Measurements from ENCODE around the gene RUNDC3A. TPM values are rescaled to one million over a fixed set of nuclear protein-coding genes. Genes with fewer than 3 reads are reported as not detected.
A peak's percentile ranks its signal among the peaks of the same experiment; 100 is the strongest.

Gene RUNDC3A
- total RNA-seq, 2 experiments from 2014 or later = not detected

DNA sequence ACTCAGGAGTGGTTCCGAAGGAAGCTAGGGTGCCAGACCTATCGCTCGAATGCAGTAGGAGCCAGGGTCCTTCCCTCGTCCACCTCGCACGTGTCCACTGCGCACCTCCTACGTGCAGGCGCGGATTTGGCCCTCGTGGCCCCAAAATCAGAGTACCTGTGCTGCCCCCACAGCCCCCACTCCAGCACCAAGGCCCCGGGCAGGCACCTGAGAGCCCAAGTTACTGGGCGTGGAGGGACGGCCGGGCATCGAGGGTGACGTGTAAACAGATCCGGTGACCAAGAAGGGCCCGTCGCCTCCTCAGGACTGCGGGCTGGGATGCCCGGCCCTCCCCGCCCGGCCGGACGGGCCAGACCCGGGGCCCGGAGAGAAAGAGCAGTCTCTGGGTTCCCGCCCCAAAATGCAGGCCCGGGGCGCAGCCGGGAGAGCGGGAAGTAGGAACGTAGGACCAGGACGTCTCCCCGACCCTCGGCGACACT, 15.7 kb downstream of the RUNDC3A start:
- peaks cover 44% of the 10 kb centered on the region for H3K4me1 ChIP-seq (ENCODE audit: insufficient read depth, low read length)
- H3K27me3 ChIP-seq (ENCODE audit: control insufficient read depth in 1 of 2, insufficient read depth in 2 of 2, low read length in 2 of 2) = no peaks in the 10 kb centered on the region
- intact Hi-C loops (cut with DNase I, micrococcal nuclease) = loop anchor here (1.0 to 10.0 kb wide), 5 partner anchors 15 to 199 kb away; partner anchors contain the start of genes HDAC5 (in 1 of the 2), HROB (in 1 of the 2) and RUNDC3A (in 1 of the 2)
- H3K36me3 ChIP-seq (ENCODE audit: insufficient read depth, low read length) = peaks cover 31% of the 10 kb centered on the region
- H3K4me3 ChIP-seq (ENCODE audit: low read length) = peak overlapping the region; percentile 85
- ChIA-PET POLR2A (interaction anchor here (0.9 to 4.4 kb wide), 10 partner anchors 21 to 138 kb away, joined by 3 to 157 read pairs (median 6); partner anchors contain the start of genes ATXN7L3, GRN, TMUB2 and UBTF), CTCF (interaction anchor here (1.6 to 2.1 kb wide), 2 partner anchors 106 to 114 kb away, joined by 4 to 10 read pairs; no protein-coding TSS in a partner anchor)
- DNase-seq (no peak), ATAC-seq (ENCODE audit: poor library complexity) (no peak)
- Mint-ChIP-seq H3K36me3 (ENCODE audit: low read depth) (peaks cover 32% of the 10 kb centered on the region), H3K4me1 (ENCODE audit: low read depth) (peaks cover 27% of the 10 kb centered on the region), H3K4me3 (peak overlapping the region; percentile 85), H3K27ac (peak overlapping the region; percentile 33), H3K9me3 (no peaks in the 10 kb centered on the region), H3K27me3 (no peaks in the 10 kb centered on the region)
- TF ChIP-seq, protein P1, sequence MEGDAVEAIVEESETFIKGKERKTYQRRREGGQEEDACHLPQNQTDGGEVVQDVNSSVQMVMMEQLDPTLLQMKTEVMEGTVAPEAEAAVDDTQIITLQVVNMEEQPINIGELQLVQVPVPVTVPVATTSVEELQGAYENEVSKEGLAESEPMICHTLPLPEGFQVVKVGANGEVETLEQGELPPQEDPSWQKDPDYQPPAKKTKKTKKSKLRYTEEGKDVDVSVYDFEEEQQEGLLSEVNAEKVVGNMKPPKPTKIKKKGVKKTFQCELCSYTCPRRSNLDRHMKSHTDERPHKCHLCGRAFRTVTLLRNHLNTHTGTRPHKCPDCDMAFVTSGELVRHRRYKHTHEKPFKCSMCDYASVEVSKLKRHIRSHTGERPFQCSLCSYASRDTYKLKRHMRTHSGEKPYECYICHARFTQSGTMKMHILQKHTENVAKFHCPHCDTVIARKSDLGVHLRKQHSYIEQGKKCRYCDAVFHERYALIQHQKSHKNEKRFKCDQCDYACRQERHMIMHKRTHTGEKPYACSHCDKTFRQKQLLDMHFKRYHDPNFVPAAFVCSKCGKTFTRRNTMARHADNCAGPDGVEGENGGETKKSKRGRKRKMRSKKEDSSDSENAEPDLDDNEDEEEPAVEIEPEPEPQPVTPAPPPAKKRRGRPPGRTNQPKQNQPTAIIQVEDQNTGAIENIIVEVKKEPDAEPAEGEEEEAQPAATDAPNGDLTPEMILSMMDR (IDR thresholded peaks at IDR 0.05) = no peak
- H3K9me3 ChIP-seq (ENCODE audit: control insufficient read depth in 1 of 2, insufficient read depth in 1 of 2, low read length in 2 of 2) = no peaks in the 10 kb centered on the region
- no peak overlapping the region for H3K27ac ChIP-seq (ENCODE audit: low read depth in 1 of 2, low read length in 2 of 2)

DNA sequence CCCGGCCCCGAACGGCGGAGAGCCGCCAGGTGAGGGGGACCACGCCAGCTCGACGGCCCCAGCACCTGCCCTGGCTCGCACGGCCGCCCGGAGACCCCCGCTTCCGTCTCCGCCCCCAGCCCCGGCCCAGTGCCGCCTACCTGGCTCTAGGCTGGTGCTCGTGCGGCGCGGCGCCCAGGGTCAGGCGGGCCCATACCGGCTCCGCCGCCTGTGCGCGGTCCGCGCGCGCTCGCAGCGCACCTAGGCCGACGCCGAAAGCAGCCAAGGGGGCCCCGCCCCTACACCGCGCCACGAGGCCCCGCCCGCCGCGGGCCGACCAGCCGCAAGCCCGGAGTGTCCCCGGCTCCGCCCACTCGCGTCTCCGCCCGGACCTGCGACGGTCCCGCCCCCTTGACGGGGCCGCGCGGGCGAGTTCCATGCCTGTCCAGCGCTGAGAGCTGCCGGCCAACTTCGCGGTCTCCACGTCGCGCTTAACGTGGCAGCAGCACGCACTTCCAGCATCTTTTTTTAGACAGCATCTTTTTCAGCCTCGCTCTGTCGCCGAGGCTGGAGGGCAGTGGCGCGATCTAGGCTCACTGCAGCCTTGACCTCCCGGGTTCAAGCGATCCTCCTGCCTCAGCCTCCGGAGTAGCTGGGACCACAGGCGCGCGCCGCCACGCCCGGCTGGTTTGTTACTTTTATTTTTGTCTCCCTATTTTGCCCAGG, 16.3 kb downstream of the RUNDC3A start, which contains the start of gene SLC25A39:
SLC25A39 (minus strand) TSS at position 253 of the 705 bp plus-strand sequence. CDS start 1,261 bp downstream, outside the sequence.
- H3K9me3 Mint-ChIP-seq = no peaks in the 10 kb centered on the region
- TF ChIP-seq, protein P1 (IDR thresholded peaks at IDR 0.05) = no peak

DNA sequence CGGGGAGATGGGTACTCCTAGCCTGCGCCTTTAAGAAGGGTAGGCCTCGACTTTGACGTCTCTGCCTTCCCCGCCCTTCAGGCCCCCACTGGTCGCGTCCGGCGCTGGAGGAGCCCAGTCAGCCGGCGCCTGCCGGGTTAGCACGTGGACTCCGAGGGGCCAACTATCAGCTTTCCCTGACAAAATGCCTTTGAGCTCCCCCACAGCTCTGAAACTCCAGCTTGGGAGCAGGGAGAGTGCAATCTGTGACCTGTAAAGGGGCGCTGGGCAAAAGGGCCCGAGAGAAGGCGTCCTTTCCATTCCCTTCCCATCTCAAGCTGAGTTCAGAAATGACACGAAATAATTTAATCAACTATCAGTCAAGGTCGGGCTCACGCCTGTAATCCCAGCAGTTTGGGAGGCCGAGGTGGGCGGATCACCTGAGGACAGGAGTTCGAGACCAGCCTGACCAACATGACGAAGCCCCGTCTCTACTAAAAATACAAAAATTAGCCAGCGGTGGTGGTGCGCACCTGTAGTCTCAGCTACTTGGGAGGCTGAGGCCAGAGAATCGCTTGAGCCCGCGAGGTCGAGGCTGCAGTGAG, 18.6 kb downstream of the RUNDC3A start:
- Histone ChIP-seq H3K27ac (ENCODE audit: low read depth in 1 of 2, low read length in 2 of 2) (peak overlapping the region in 1 of 2 donors; percentile 38), H3K36me3 (ENCODE audit: insufficient read depth, low read length) (peaks cover 5% of the 10 kb centered on the region), H3K4me3 (ENCODE audit: low read length) (peak overlapping the region; percentile 85), H3K27me3 (ENCODE audit: control insufficient read depth in 1 of 2, insufficient read depth in 2 of 2, low read length in 2 of 2) (no peaks in the 10 kb centered on the region), H3K9me3 (ENCODE audit: control insufficient read depth in 1 of 2, insufficient read depth in 1 of 2, low read length in 2 of 2) (no peaks in the 10 kb centered on the region), H3K4me1 (ENCODE audit: insufficient read depth, low read length) (peaks cover 50% of the 10 kb centered on the region)
- peak; percentile 87 to 97 (median 93) for DNase-seq
- no peaks in the 10 kb centered on the region for H3K27me3 Mint-ChIP-seq
- peak overlapping the region; percentile 78 for H3K4me3 Mint-ChIP-seq
- intact Hi-C loops (cut with DNase I, micrococcal nuclease) = loop anchor here (2.0 to 10.0 kb wide), 2 partner anchors 18 to 202 kb away; partner anchors contain the start of genes GRN (in 1 of the 2) and HDAC5 (in 1 of the 2)
- H3K4me1 Mint-ChIP-seq (ENCODE audit: low read depth) = peaks cover 34% of the 10 kb centered on the region
- TF ChIP-seq, protein P1 (IDR thresholded peaks at IDR 0.05) = no peak
- peak; percentile 73 for ATAC-seq (ENCODE audit: poor library complexity)
- ChIA-PET POLR2A (interaction anchor here (0.5 to 4.4 kb wide), 29 partner anchors 9 to 1329 kb away, joined by 3 to 157 read pairs (median 5); partner anchors contain the start of genes GPATCH8, GRN, HDAC5 and RPL27), CTCF (interaction anchor here (0.9 to 1.3 kb wide), 3 partner anchors 19 to 123 kb away, joined by 4 to 15 read pairs (median 4); partner anchors contain the start of gene GRN)
- H3K9me3 Mint-ChIP-seq = no peaks in the 10 kb centered on the region
- peak overlapping the region; percentile 96 for H3K27ac Mint-ChIP-seq
- H3K36me3 Mint-ChIP-seq (ENCODE audit: low read depth) = peaks cover 15% of the 10 kb centered on the region

More for the DNA sequence above, 16.3 kb downstream of the RUNDC3A start, which contains the start of gene SLC25A39:
- ATAC-seq (ENCODE audit: poor library complexity) (peak; percentile 69), DNase-seq (peak; percentile 87 to 97 (median 94))
- Mint-ChIP-seq H3K4me3 (peak within 1 kb of the TSS; percentile 95), H3K27me3 (no peaks in the 10 kb centered on the region), H3K27ac (peak within 1 kb of the TSS; percentile 96), H3K4me1 (ENCODE audit: low read depth) (peaks cover 27% of the 10 kb centered on the region), H3K36me3 (ENCODE audit: low read depth) (peaks cover 26% of the 10 kb centered on the region)
- ChIA-PET POLR2A (interaction anchor here (0.9 to 4.4 kb wide), 13 partner anchors 21 to 138 kb away, joined by 3 to 157 read pairs (median 5); partner anchors contain the start of genes ATXN7L3, GRN, TMUB2 and UBTF), CTCF (interaction anchor here (1.6 to 2.1 kb wide), 2 partner anchors 106 to 114 kb away, joined by 4 to 10 read pairs; no protein-coding TSS in a partner anchor)
- H3K27ac ChIP-seq (ENCODE audit: low read depth in 1 of 2, low read length in 2 of 2) = peak within 1 kb of the TSS; percentile 83 to 90
- intact Hi-C loops (cut with DNase I, micrococcal nuclease) = loop anchor here (1.0 to 10.0 kb wide), 5 partner anchors 16 to 200 kb away; partner anchors contain the start of genes HDAC5 (in 1 of the 2), HROB (in 1 of the 2) and RUNDC3A (in 1 of the 2)
- peak within 1 kb of the TSS; percentile 85 for H3K4me3 ChIP-seq (ENCODE audit: low read length)
- peaks cover 44% of the 10 kb centered on the region for H3K4me1 ChIP-seq (ENCODE audit: insufficient read depth, low read length)
- H3K9me3 ChIP-seq (ENCODE audit: control insufficient read depth in 1 of 2, insufficient read depth in 1 of 2, low read length in 2 of 2) = no peaks in the 10 kb centered on the region
- no peaks in the 10 kb centered on the region for H3K27me3 ChIP-seq (ENCODE audit: control insufficient read depth in 1 of 2, insufficient read depth in 2 of 2, low read length in 2 of 2)
- H3K36me3 ChIP-seq (ENCODE audit: insufficient read depth, low read length) = peaks cover 27% of the 10 kb centered on the region

All from CD4-positive, alpha-beta T cell (primary cell).